ENCODE results near the gene TMUB2. TPM values are rescaled to one million over a fixed set of nuclear protein-coding genes. Genes with fewer than 3 reads are reported as not detected.

The TMUB2 gene
- total and polyA plus RNA-seq, 3 experiments from 2014 or later: 20.8 to 37.5 (median 22.5) TPM

DNA sequence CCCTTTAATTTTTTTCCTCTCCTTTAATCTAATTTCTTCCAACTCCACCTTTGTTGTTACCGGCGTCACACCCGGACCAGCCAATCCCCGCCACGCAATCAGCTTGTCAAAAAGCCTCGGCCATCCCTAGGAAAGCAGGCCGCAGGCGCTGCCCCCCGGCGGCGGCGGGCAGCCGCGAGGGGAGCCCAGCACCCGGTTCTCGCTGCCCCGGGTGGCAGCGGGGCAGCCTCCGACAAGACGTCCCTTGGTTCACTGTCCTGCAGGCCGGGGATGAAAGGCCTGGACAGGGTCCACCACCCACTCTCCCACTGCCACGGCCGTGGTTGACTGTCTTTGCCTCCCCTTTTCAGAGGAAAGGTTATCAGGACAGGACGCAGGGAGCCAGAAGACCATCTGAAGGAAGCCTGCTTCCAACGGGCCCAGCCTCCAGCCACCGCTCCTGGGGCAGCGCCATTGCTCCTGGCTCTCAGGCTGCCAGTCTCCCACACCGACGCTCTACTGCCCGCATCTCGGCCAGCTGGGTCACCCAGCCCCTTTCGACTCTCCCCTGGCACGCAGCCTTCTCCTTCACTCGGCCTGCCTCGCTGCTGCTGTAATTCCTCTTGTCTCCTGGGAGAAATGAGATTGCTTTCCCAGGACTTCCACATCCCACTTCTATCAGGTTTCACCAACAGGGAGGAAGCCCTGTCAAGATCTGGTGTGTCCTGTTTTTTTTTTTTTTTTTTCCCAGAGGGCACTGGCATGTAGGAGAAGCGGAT lies 35.5 kb downstream of the TMUB2 start:
- no peaks in the 10 kb centered on the region for H3K27me3 ChIP-seq (ENCODE audit: insufficient read depth, low read length, poor library complexity, severe bottlenecking)
- Mint-ChIP-seq H3K4me1 (peaks cover 14 to 23% (median 17%) of the 10 kb centered on the region in 3 donors), H3K27me3 (no peaks in the 10 kb centered on the region), H3K36me3 (peaks cover 0 to 13% (median 0%) of the 10 kb centered on the region in 3 donors), H3K4me3 (peak overlapping the region; percentile 89 to 100 (median 96)), H3K9me3 (no peaks in the 10 kb centered on the region), H3K27ac (peak overlapping the region; percentile 81 to 99 (median 96))
- peak in 3 of 5 donors; percentile 37 to 47 (median 47) for DNase-seq
- H3K27ac ChIP-seq (ENCODE audit: low read depth, low read length): peak overlapping the region; percentile 59
- peaks cover 17% of the 10 kb centered on the region for H3K4me1 ChIP-seq (ENCODE audit: insufficient read depth, low read length)
- ChIA-PET CTCF (interaction anchor here (0.7 to 5.7 kb wide), 12 partner anchors 12 to 128 kb away, joined by 3 to 50 read pairs (median 4); partner anchors contain the start of genes GRN and TMUB2), POLR2A (interaction anchor here (0.7 to 6.2 kb wide), 11 partner anchors 12 to 131 kb away, joined by 4 to 58 read pairs (median 12); partner anchors contain the start of genes ATXN7L3, RUNDC3A, SLC25A39 and TMUB2)
- no peaks in the 10 kb centered on the region for H3K9me3 ChIP-seq (ENCODE audit: low read length)
- peak overlapping the region; percentile 89 for H3K4me3 ChIP-seq (ENCODE audit: low read length)
- no peaks in the 10 kb centered on the region for H3K36me3 ChIP-seq (ENCODE audit: insufficient read depth, low read length)

GRCh38 chr17:44223541-44224071 lies 36.8 kb downstream of the TMUB2 start:
- Histone ChIP-seq H3K27me3 (ENCODE audit: insufficient read depth, low read length, poor library complexity, severe bottlenecking) (no peaks in the 10 kb centered on the region), H3K4me1 (ENCODE audit: insufficient read depth, low read length) (peaks cover 8% of the 10 kb centered on the region), H3K9me3 (ENCODE audit: low read length) (no peaks in the 10 kb centered on the region), H3K27ac (ENCODE audit: low read depth, low read length) (no peak overlapping the region), H3K4me3 (ENCODE audit: low read length) (no peak overlapping the region), H3K36me3 (ENCODE audit: insufficient read depth, low read length) (no peaks in the 10 kb centered on the region)
- no peak for DNase-seq
- Mint-ChIP-seq H3K27me3 (no peaks in the 10 kb centered on the region), H3K4me3 (peak overlapping the region in 2 of 7 donors; percentile 45 to 82), H3K4me1 (peaks cover 8 to 14% (median 12%) of the 10 kb centered on the region in 3 donors), H3K36me3 (peaks cover 0 to 10% (median 0%) of the 10 kb centered on the region in 3 donors), H3K9me3 (no peaks in the 10 kb centered on the region), H3K27ac (peak overlapping the region in 4 of 8 donors; percentile 12 to 99 (median 71))
- CTCF ChIA-PET: interaction anchor here (2.5 kb wide), 1 partner anchor 14 kb away, joined by 10 read pairs; no protein-coding TSS in a partner anchor
- POLR2A ChIA-PET: interaction anchor here (0.7 to 1.1 kb wide), 2 partner anchors 8 to 22 kb away, joined by 3 to 4 read pairs; no protein-coding TSS in a partner anchor

DNA sequence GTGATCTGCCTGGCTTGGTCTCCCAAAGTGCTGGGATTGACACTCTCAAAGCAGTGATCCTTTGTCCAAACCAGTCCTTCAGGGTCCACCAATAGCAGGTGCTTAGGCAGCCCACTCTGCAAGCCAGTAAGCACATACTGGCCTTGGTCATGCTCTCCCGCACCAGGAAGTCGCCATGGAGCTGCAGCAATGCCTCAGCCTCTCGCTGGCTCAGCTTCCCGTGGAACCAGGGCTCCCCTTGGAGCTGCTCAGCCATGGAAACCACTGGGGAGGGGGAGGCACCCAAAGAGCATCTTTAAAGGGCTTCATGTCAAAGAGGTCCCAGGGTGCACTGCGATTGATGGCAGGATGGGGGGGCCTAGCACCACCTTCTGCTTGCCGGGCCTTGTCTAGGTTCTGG lies 42.3 kb downstream of the TMUB2 start:
- Mint-ChIP-seq H3K4me1 (no peaks in the 10 kb centered on the region), H3K27ac (peak overlapping the region in 1 of 8 donors; percentile 29), H3K27me3 (peaks cover 4% of the 10 kb centered on the region in 2 donors), H3K9me3 (no peaks in the 10 kb centered on the region), H3K4me3 (no peak overlapping the region), H3K36me3 (no peaks in the 10 kb centered on the region)
- ChIA-PET CTCF (interaction anchor here (1.1 kb wide), 1 partner anchor 19 kb away, joined by 4 read pairs; no protein-coding TSS in a partner anchor), POLR2A (interaction anchor here (0.6 to 1.0 kb wide), 2 partner anchors 9 to 10 kb away, joined by 3 read pairs; partner anchors contain the start of gene UBTF)
- Histone ChIP-seq H3K9me3 (ENCODE audit: low read length) (no peaks in the 10 kb centered on the region), H3K36me3 (ENCODE audit: insufficient read depth, low read length) (no peaks in the 10 kb centered on the region), H3K27ac (ENCODE audit: low read depth, low read length) (no peak overlapping the region), H3K4me1 (ENCODE audit: insufficient read depth, low read length) (no peaks in the 10 kb centered on the region), H3K4me3 (ENCODE audit: low read length) (no peak overlapping the region), H3K27me3 (ENCODE audit: insufficient read depth, low read length, poor library complexity, severe bottlenecking) (no peaks in the 10 kb centered on the region)
- no peak for DNase-seq

GRCh38 chr17:44230140-44230539 lies 43.4 kb downstream of the TMUB2 start:
- no peak overlapping the region for H3K4me3 ChIP-seq (ENCODE audit: low read length)
- DNase-seq: no peak
- POLR2A ChIA-PET: no interaction called here
- no peaks in the 10 kb centered on the region for H3K36me3 Mint-ChIP-seq
- no peaks in the 10 kb centered on the region for H3K9me3 ChIP-seq (ENCODE audit: low read length)
- peaks cover 4 to 8% of the 10 kb centered on the region in 2 donors for H3K27me3 Mint-ChIP-seq
- peak overlapping the region in 1 of 7 donors; percentile 37 for H3K4me3 Mint-ChIP-seq
- H3K4me1 ChIP-seq (ENCODE audit: insufficient read depth, low read length): no peaks in the 10 kb centered on the region
- H3K27me3 ChIP-seq (ENCODE audit: insufficient read depth, low read length, poor library complexity, severe bottlenecking): no peaks in the 10 kb centered on the region
- H3K4me1 Mint-ChIP-seq: peaks cover 4 to 5% (median 4%) of the 10 kb centered on the region in 3 donors
- H3K36me3 ChIP-seq (ENCODE audit: insufficient read depth, low read length): no peaks in the 10 kb centered on the region
- CTCF ChIA-PET: no interaction called here
- no peak overlapping the region for H3K27ac Mint-ChIP-seq
- H3K9me3 Mint-ChIP-seq: no peaks in the 10 kb centered on the region
- no peak overlapping the region for H3K27ac ChIP-seq (ENCODE audit: low read depth, low read length)

GRCh38 chr17:44232061-44232460 lies 45.3 kb downstream of the TMUB2 start:
- Histone ChIP-seq H3K9me3 (ENCODE audit: low read length) (no peaks in the 10 kb centered on the region), H3K4me3 (ENCODE audit: low read length) (no peak overlapping the region), H3K4me1 (ENCODE audit: insufficient read depth, low read length) (no peaks in the 10 kb centered on the region), H3K36me3 (ENCODE audit: insufficient read depth, low read length) (no peaks in the 10 kb centered on the region), H3K27ac (ENCODE audit: low read depth, low read length) (no peak overlapping the region), H3K27me3 (ENCODE audit: insufficient read depth, low read length, poor library complexity, severe bottlenecking) (no peaks in the 10 kb centered on the region)
- ChIA-PET CTCF (no interaction called here), POLR2A (no interaction called here)
- no peaks in the 10 kb centered on the region for H3K9me3 Mint-ChIP-seq
- DNase-seq: no peak
- no peak overlapping the region for H3K4me3 Mint-ChIP-seq
- H3K4me1 Mint-ChIP-seq: peaks cover 6 to 7% (median 6%) of the 10 kb centered on the region in 3 donors
- H3K36me3 Mint-ChIP-seq: no peaks in the 10 kb centered on the region
- H3K27ac Mint-ChIP-seq: no peak overlapping the region
- H3K27me3 Mint-ChIP-seq: peaks cover 8 to 14% of the 10 kb centered on the region in 2 donors

GRCh38 chr17:44233582-44233981 lies 46.8 kb downstream of the TMUB2 start:
- H3K9me3 ChIP-seq (ENCODE audit: low read length): no peaks in the 10 kb centered on the region
- H3K4me3 ChIP-seq (ENCODE audit: low read length): no peak overlapping the region
- no peaks in the 10 kb centered on the region for H3K9me3 Mint-ChIP-seq
- no peak overlapping the region for H3K27ac Mint-ChIP-seq
- H3K27ac ChIP-seq (ENCODE audit: low read depth, low read length): no peak overlapping the region
- H3K4me3 Mint-ChIP-seq: no peak overlapping the region
- no peak for DNase-seq
- H3K4me1 ChIP-seq (ENCODE audit: insufficient read depth, low read length): no peaks in the 10 kb centered on the region
- CTCF ChIA-PET: no interaction called here
- peaks cover 8 to 14% of the 10 kb centered on the region in 2 donors for H3K27me3 Mint-ChIP-seq
- H3K4me1 Mint-ChIP-seq: peaks cover 6 to 7% (median 6%) of the 10 kb centered on the region in 3 donors
- H3K27me3 ChIP-seq (ENCODE audit: insufficient read depth, low read length, poor library complexity, severe bottlenecking): no peaks in the 10 kb centered on the region
- no peaks in the 10 kb centered on the region for H3K36me3 Mint-ChIP-seq
- H3K36me3 ChIP-seq (ENCODE audit: insufficient read depth, low read length): no peaks in the 10 kb centered on the region
- POLR2A ChIA-PET: interaction anchor here (0.7 kb wide), 1 partner anchor 84 kb away, joined by 5 read pairs; no protein-coding TSS in a partner anchor

GRCh38 chr17:44235583-44235936 lies 48.8 kb downstream of the TMUB2 start:
- Mint-ChIP-seq H3K9me3 (no peaks in the 10 kb centered on the region), H3K4me3 (no peak overlapping the region), H3K4me1 (peaks cover 6 to 7% (median 6%) of the 10 kb centered on the region in 3 donors), H3K27ac (peak overlapping the region in 2 of 8 donors; percentile 43 to 61), H3K36me3 (no peaks in the 10 kb centered on the region), H3K27me3 (peaks cover 7 to 14% of the 10 kb centered on the region in 2 donors)
- DNase-seq: no peak
- ChIA-PET POLR2A (no interaction called here), CTCF (no interaction called here)
- H3K36me3 ChIP-seq (ENCODE audit: insufficient read depth, low read length): no peaks in the 10 kb centered on the region
- no peak overlapping the region for H3K27ac ChIP-seq (ENCODE audit: low read depth, low read length)
- no peaks in the 10 kb centered on the region for H3K27me3 ChIP-seq (ENCODE audit: insufficient read depth, low read length, poor library complexity, severe bottlenecking)
- H3K4me1 ChIP-seq (ENCODE audit: insufficient read depth, low read length): no peaks in the 10 kb centered on the region
- no peak overlapping the region for H3K4me3 ChIP-seq (ENCODE audit: low read length)
- H3K9me3 ChIP-seq (ENCODE audit: low read length): no peaks in the 10 kb centered on the region

DNA sequence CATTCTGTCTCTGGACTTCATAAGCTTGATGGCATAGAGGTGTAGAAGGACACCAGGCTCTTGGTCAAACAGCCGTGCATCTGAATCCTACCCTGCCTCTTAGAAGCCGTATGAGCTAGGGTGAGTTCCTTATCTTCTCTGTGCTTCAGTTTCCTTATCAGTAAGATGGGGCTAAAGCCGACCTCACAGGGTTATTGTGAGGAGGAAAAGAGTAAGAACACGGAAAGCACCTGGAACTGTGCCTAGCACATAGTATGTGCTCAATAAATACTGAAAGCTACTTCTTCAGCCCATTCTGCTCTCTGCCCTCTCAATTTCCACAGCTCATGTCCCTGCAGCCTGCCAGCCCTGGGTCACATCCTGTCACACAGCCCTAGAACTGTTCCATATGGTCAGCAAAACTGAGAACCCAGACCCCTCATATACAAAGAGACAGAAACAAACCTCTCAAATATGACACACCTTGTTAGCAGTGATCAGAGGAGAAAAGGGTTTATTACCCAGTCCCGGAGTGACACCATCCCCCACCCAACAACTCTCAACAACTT lies 49.7 kb downstream of the TMUB2 start:
- H3K27me3 ChIP-seq (ENCODE audit: insufficient read depth, low read length, poor library complexity, severe bottlenecking): no peaks in the 10 kb centered on the region
- ChIA-PET POLR2A (no interaction called here), CTCF (no interaction called here)

More for the DNA sequence above, 49.7 kb downstream of the TMUB2 start:
- H3K4me1 ChIP-seq (ENCODE audit: insufficient read depth, low read length): no peaks in the 10 kb centered on the region
- no peak for DNase-seq
- H3K36me3 ChIP-seq (ENCODE audit: insufficient read depth, low read length): no peaks in the 10 kb centered on the region
- no peaks in the 10 kb centered on the region for H3K9me3 Mint-ChIP-seq
- H3K27me3 Mint-ChIP-seq: peaks cover 7 to 14% of the 10 kb centered on the region in 2 donors
- no peak overlapping the region for H3K27ac ChIP-seq (ENCODE audit: low read depth, low read length)
- no peak overlapping the region for H3K4me3 Mint-ChIP-seq
- H3K27ac Mint-ChIP-seq: no peak overlapping the region
- no peak overlapping the region for H3K4me3 ChIP-seq (ENCODE audit: low read length)
- H3K36me3 Mint-ChIP-seq: no peaks in the 10 kb centered on the region
- peaks cover 6 to 7% (median 6%) of the 10 kb centered on the region in 3 donors for H3K4me1 Mint-ChIP-seq
- no peaks in the 10 kb centered on the region for H3K9me3 ChIP-seq (ENCODE audit: low read length)
